Measurements from ENCODE around the gene SHQ1. TPM values are rescaled to one million over a fixed set of nuclear protein-coding genes. Genes with fewer than 3 reads are reported as not detected.
"Not testable (repeated sequence)": the region's sequence is repeated elsewhere in the genome, so short reads cannot be mapped to it uniquely, and the experiment has no call there.

The SHQ1 gene
- total RNA-seq, 1 donor from 2014 or later: 17.0 TPM

- DNase-seq (no peak), ATAC-seq (peak; percentile 69)
- intact Hi-C loops (cut with micrococcal nuclease): loop anchor here (10.0 kb wide), 2 partner anchors 146 to 366 kb away; partner anchors contain the start of gene RYBP
Measured at GRCh38 chr3:72810659-72811434, 37.4 kb downstream of the SHQ1 start.

- DNase-seq: no peak
- intact Hi-C loops (cut with micrococcal nuclease): loop anchor here (10.0 kb wide), 2 partner anchors 145 to 365 kb away; partner anchors contain the start of gene RYBP
- no peak for ATAC-seq
Measured at GRCh38 chr3:72810063-72810462, 38.2 kb downstream of the SHQ1 start.

- intact Hi-C loops (cut with micrococcal nuclease): no loop called here
Measured at GRCh38 chr3:72804361-72804760, 43.9 kb downstream of the SHQ1 start.

GRCh38 chr3:72803573-72803972 is 44.7 kb downstream of the SHQ1 start:
- no peak for DNase-seq
- intact Hi-C loops (cut with micrococcal nuclease): no loop called here
- ATAC-seq: no peak

More at GRCh38 chr3:72804361-72804760, 43.9 kb downstream of the SHQ1 start:
- DNase-seq (no peak), ATAC-seq (no peak)

- DNase-seq: no peak
- no peak for ATAC-seq
- intact Hi-C loops (cut with micrococcal nuclease): no loop called here
Measured at GRCh38 chr3:72802001-72802400, 46.2 kb downstream of the SHQ1 start.

GRCh38 chr3:72800869-72801268 is 47.4 kb downstream of the SHQ1 start:
- ATAC-seq (no peak), DNase-seq (no peak)
- intact Hi-C loops (cut with micrococcal nuclease): no loop called here

- DNase-seq (no peak), ATAC-seq (no peak)
- intact Hi-C loops (cut with micrococcal nuclease): no loop called here
Measured at GRCh38 chr3:72798552-72799195, 49.6 kb downstream of the SHQ1 start.

- ATAC-seq: peak; percentile 94
- peak; percentile 67 for DNase-seq
- intact Hi-C loops (cut with micrococcal nuclease): no loop called here
Measured at GRCh38 chr3:72797773-72798543, 50.3 kb downstream of the SHQ1 start.

GRCh38 chr3:72794079-72794478 is 54.2 kb downstream of the SHQ1 start:
- ATAC-seq (no peak), DNase-seq (no peak)
- intact Hi-C loops (cut with micrococcal nuclease): no loop called here

GRCh38 chr3:72791161-72791560 is 57.1 kb downstream of the SHQ1 start:
- intact Hi-C loops (cut with micrococcal nuclease): no loop called here
- DNase-seq (no peak), ATAC-seq (no peak)

- no peak for ATAC-seq
- intact Hi-C loops (cut with micrococcal nuclease): no loop called here
Measured at GRCh38 chr3:72789786-72790185, 58.5 kb downstream of the SHQ1 start.

GRCh38 chr3:72788232-72788631 is 60.0 kb downstream of the SHQ1 start:
- DNase-seq; intact Hi-C loops (cut with micrococcal nuclease): not testable (repeated sequence)

More at GRCh38 chr3:72789786-72790185, 58.5 kb downstream of the SHQ1 start:
- no peak for DNase-seq

GRCh38 chr3:72786668-72787067 is 61.6 kb downstream of the SHQ1 start:
- intact Hi-C loops (cut with micrococcal nuclease): no loop called here
- no peak for ATAC-seq
- DNase-seq: no peak

More at GRCh38 chr3:72788232-72788631, 60.0 kb downstream of the SHQ1 start:
- ATAC-seq: not testable (repeated sequence)

- DNase-seq (no peak), ATAC-seq (no peak)
- intact Hi-C loops (cut with micrococcal nuclease): no loop called here
Measured at GRCh38 chr3:72784226-72784625, 64.0 kb downstream of the SHQ1 start.

- no peak for ATAC-seq
- no peak for DNase-seq
- intact Hi-C loops (cut with micrococcal nuclease): no loop called here
Measured at GRCh38 chr3:72782521-72782920, 65.7 kb downstream of the SHQ1 start.

- DNase-seq: no peak
- intact Hi-C loops (cut with micrococcal nuclease): no loop called here
- ATAC-seq: no peak
Measured at GRCh38 chr3:72769758-72770540, 78.3 kb downstream of the SHQ1 start.

GRCh38 chr3:72768936-72769335 is 79.3 kb downstream of the SHQ1 start:
- no peak for DNase-seq
- no peak for ATAC-seq
- intact Hi-C loops (cut with micrococcal nuclease): no loop called here

GRCh38 chr3:72768481-72768880 is 79.8 kb downstream of the SHQ1 start:
- ATAC-seq (no peak), DNase-seq (no peak)
- intact Hi-C loops (cut with micrococcal nuclease): no loop called here

- DNase-seq: no peak
- intact Hi-C loops (cut with micrococcal nuclease): no loop called here
- no peak for ATAC-seq
Measured at GRCh38 chr3:72768006-72768441, 80.2 kb downstream of the SHQ1 start.
